ENCODE measurements around the gene SSC5D.
"Not testable (repeated sequence)": the region's sequence is repeated elsewhere in the genome, so short reads cannot be mapped to it uniquely, and the experiment has no call there.

SSC5D gene

GRCh38 chr19:55486043-55486970 lies 1.9 kb upstream of the SSC5D start:
- DNase-seq (ENCODE audit: low read depth in 1 of 2, low spot score in 1 of 2) = no peak

GRCh38 chr19:55486971-55487923 lies 989 bp upstream of the SSC5D start:
- DNase-seq (ENCODE audit: low read depth in 1 of 2, low spot score in 1 of 2) = peak in 1 of 2 donors; percentile 36

GRCh38 chr19:55488986-55489710 lies 912 bp downstream of the SSC5D start:
- DNase-seq (ENCODE audit: low read depth in 1 of 2, low spot score in 1 of 2) = no peak

GRCh38 chr19:55489711-55490477 lies 1.7 kb downstream of the SSC5D start:
- no peak for DNase-seq (ENCODE audit: low read depth in 1 of 2, low spot score in 1 of 2)

GRCh38 chr19:55490478-55491432 lies 2.5 kb downstream of the SSC5D start:
- DNase-seq (ENCODE audit: low read depth in 1 of 2, low spot score in 1 of 2) = no peak

GRCh38 chr19:55491546-55492360 lies 3.5 kb downstream of the SSC5D start:
- DNase-seq (ENCODE audit: low read depth in 1 of 2, low spot score in 1 of 2) = no peak

- no peak for DNase-seq (ENCODE audit: low read depth in 1 of 2, low spot score in 1 of 2)
Observed at GRCh38 chr19:55492362-55492944, 4.2 kb downstream of the SSC5D start.

GRCh38 chr19:55493052-55493644 lies 4.9 kb downstream of the SSC5D start:
- DNase-seq (ENCODE audit: low read depth in 1 of 2, low spot score in 1 of 2) = no peak

- no peak for DNase-seq (ENCODE audit: low read depth in 1 of 2, low spot score in 1 of 2)
Observed at GRCh38 chr19:55493645-55494171, 5.5 kb downstream of the SSC5D start.

- no peak for DNase-seq (ENCODE audit: low read depth in 1 of 2, low spot score in 1 of 2)
Observed at GRCh38 chr19:55494172-55494761, 6.0 kb downstream of the SSC5D start.

GRCh38 chr19:55495646-55496349 lies 7.6 kb downstream of the SSC5D start:
- DNase-seq (ENCODE audit: low read depth in 1 of 2, low spot score in 1 of 2) = no peak

- DNase-seq (ENCODE audit: low read depth in 1 of 2, low spot score in 1 of 2) = not testable (repeated sequence)
Observed at GRCh38 chr19:55496820-55497219, 8.6 kb downstream of the SSC5D start.

GRCh38 chr19:55497763-55498162 lies 9.5 kb downstream of the SSC5D start:
- no peak for DNase-seq (ENCODE audit: low read depth in 1 of 2, low spot score in 1 of 2)

- no peak for DNase-seq (ENCODE audit: low read depth in 1 of 2, low spot score in 1 of 2)
Observed at GRCh38 chr19:55498246-55498840, 10.1 kb downstream of the SSC5D start.

- no peak for DNase-seq (ENCODE audit: low read depth in 1 of 2, low spot score in 1 of 2)
Observed at GRCh38 chr19:55500368-55500952, 12.2 kb downstream of the SSC5D start.
